ENCODE results near the gene USP22.

DNA sequence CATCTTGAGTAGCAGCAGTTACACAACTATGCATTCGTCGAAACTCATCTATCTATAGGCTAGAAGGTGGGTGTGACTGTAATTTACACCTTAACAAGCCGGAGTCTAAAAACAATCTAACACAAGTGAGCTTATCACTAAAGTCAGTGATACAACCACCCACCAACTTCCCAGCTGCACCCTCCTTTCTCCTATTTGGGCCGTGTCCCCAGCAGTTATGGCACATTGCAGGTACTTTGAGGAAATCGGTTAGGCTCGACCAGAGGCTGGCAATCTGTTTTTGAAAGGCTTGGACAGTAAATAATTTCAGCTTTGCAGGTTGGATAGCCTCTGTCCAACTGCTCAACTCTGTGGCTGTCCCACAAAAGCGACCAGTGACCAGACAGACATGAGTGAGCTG lies 26.0 kb downstream of the USP22 start:
- TF ChIP-seq, protein P1, sequence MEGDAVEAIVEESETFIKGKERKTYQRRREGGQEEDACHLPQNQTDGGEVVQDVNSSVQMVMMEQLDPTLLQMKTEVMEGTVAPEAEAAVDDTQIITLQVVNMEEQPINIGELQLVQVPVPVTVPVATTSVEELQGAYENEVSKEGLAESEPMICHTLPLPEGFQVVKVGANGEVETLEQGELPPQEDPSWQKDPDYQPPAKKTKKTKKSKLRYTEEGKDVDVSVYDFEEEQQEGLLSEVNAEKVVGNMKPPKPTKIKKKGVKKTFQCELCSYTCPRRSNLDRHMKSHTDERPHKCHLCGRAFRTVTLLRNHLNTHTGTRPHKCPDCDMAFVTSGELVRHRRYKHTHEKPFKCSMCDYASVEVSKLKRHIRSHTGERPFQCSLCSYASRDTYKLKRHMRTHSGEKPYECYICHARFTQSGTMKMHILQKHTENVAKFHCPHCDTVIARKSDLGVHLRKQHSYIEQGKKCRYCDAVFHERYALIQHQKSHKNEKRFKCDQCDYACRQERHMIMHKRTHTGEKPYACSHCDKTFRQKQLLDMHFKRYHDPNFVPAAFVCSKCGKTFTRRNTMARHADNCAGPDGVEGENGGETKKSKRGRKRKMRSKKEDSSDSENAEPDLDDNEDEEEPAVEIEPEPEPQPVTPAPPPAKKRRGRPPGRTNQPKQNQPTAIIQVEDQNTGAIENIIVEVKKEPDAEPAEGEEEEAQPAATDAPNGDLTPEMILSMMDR (IDR thresholded peaks at IDR 0.05; ENCODE audit: low read depth, low read length, missing input control) = no peak
- TF ChIP-seq, protein P2, sequence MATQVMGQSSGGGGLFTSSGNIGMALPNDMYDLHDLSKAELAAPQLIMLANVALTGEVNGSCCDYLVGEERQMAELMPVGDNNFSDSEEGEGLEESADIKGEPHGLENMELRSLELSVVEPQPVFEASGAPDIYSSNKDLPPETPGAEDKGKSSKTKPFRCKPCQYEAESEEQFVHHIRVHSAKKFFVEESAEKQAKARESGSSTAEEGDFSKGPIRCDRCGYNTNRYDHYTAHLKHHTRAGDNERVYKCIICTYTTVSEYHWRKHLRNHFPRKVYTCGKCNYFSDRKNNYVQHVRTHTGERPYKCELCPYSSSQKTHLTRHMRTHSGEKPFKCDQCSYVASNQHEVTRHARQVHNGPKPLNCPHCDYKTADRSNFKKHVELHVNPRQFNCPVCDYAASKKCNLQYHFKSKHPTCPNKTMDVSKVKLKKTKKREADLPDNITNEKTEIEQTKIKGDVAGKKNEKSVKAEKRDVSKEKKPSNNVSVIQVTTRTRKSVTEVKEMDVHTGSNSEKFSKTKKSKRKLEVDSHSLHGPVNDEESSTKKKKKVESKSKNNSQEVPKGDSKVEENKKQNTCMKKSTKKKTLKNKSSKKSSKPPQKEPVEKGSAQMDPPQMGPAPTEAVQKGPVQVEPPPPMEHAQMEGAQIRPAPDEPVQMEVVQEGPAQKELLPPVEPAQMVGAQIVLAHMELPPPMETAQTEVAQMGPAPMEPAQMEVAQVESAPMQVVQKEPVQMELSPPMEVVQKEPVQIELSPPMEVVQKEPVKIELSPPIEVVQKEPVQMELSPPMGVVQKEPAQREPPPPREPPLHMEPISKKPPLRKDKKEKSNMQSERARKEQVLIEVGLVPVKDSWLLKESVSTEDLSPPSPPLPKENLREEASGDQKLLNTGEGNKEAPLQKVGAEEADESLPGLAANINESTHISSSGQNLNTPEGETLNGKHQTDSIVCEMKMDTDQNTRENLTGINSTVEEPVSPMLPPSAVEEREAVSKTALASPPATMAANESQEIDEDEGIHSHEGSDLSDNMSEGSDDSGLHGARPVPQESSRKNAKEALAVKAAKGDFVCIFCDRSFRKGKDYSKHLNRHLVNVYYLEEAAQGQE (IDR thresholded peaks at IDR 0.05) = no peak
- TF ChIP-seq SP1 (IDR thresholded peaks at IDR 0.05) (no peak), JUND (IDR thresholded peaks at IDR 0.05) (no peak), TAF1 (conservative IDR thresholded peaks at IDR 0.05) (no peak), NR2F2 (IDR thresholded peaks at IDR 0.05) (no peak), GABPA (IDR thresholded peaks at IDR 0.05 in 1 of 2, conservative IDR thresholded peaks at IDR 0.05 in 1 of 2) (no peak)

Measured in liver (tissue), 3 donors.